Fibroblast of villous mesenchyme (primary cell): ENCODE results near the gene NOL4L. TPM values are rescaled to one million over a fixed set of nuclear protein-coding genes. Genes with fewer than 3 reads are reported as not detected.

Experiments used
- DNase-seq: peaks from one replicate; pipeline ENCODE4 v3.0.0-alpha.2; 2010; ENCODE audit warnings: low read depth
- H3K4me3 ChIP-seq: 2 replicates; pipeline ENCODE4 v1.5.1; 2011; ENCODE audit warnings: low read depth, mild to moderate bottlenecking, low read length
- CTCF ChIP-seq: IDR thresholded peaks from 2 replicates; pipeline ENCODE4 v1.5.1; 2012; ENCODE audit warnings: low read depth, mild to moderate bottlenecking, low read length; ENCODE audit not compliant: insufficient read depth
- total RNA-seq: library from RNA; depleted of rRNA; stranded (reverse); fragments of >200 nt; gene quantifications from 2 replicates; pipeline ENCODE4 v1.2.3, GENCODE V29; 2012

NOL4L gene
- total RNA-seq, 1 donor = 9.9 TPM

DNA sequence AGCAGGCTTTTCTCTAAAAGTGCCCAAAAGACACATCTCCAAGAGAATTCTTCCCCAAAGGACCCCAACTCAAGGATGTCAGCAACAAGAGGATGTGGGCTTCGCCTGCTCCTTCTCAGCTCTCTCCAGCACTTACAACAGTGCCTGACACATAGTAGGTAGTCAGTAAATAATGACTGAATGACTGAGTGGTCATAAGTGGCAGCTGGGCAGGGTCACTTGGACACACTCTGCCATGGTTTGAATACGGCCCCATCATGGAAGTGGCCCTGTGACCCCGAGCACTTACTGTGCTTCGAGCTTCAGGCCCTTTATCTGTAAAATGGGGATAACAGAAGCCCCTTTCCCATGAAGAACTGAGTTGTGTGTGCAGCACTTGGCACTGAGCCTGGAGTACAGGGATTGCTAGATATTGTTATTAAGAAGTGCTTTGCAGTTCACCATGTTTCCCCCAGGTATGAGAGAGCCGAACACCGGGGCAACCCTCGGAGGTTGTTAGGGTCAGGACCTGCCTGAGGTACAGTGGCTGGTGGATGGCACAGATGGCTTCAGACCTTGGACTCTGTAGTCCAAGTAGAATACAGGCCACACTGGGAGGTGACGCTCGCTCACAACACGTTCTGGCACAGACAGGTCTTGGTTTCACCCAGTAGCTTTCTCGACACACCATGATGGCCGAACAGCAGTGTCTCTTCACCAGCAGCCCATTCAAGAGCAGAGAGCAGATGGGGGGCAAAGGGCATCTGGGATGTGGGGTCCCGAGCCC, 56.0 kb downstream of the NOL4L start:
- no peak overlapping the region for H3K4me3 ChIP-seq
- DNase-seq = no peak
- TF ChIP-seq CTCF = no peak

GRCh38 chr20:32528171-32528891, 56.8 kb downstream of the NOL4L start:
- TF ChIP-seq CTCF = no peak
- H3K4me3 ChIP-seq = no peak overlapping the region
- DNase-seq = no peak

- DNase-seq = no peak
- H3K4me3 ChIP-seq = no peak overlapping the region
- no peak for TF ChIP-seq CTCF
Measured at GRCh38 chr20:32527447-32528055, 57.6 kb downstream of the NOL4L start.

DNA sequence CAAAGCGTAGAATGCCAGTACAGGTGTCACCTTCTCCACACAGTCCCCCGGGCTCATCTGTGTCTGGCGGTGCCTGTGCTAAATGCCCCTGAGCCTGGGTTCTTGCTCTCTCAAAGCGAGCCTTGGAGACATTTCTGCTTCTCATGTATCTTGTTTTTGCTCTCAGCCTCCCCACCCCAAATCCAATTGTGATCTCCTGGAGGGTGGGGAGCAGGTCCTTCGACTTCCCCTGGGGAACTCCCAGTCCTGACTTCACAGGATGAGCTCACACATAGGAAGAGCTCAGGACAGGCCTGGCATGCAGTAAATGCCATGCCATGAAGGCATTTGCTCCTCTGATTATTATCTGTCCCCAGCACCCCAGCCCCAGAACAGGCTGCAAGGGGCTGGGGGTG, 58.1 kb downstream of the NOL4L start:
- DNase-seq = no peak
- no peak for TF ChIP-seq CTCF
- H3K4me3 ChIP-seq = no peak overlapping the region

- no peak for DNase-seq
Measured at GRCh38 chr20:32526541-32526940, 58.6 kb downstream of the NOL4L start.

DNA sequence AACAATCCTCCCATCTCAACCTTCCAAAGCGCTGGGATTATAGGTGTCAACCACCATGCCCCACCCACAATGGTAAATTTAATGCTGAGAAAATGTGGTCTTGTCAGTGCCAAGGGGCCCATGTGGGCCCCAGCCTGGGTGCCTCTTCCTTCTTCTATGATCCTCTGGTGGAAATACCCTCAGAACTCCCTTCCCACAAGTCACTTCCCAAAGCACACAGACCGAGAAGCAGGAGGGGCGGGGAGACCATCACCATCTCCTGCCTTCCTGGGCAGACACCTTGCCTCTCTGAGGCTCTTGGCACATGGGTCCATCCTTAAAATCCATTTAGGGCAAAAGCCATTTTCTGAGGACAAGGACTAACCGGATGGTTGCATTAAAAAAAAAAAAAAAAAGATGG, 59.0 kb downstream of the NOL4L start:
- no peak overlapping the region for H3K4me3 ChIP-seq
- no peak for DNase-seq
- no peak for TF ChIP-seq CTCF

More at GRCh38 chr20:32526541-32526940, 58.6 kb downstream of the NOL4L start:
- H3K4me3 ChIP-seq = no peak overlapping the region
- TF ChIP-seq CTCF = no peak
